ENCODE results near the gene VSTM2L.
A peak's percentile ranks its signal among the peaks of the same experiment; 100 is the strongest.

The VSTM2L gene

GRCh38 chr20:37922016-37922415 is 19.1 kb downstream of the VSTM2L start:
- peak; percentile 71 for DNase-seq (ENCODE audit: low spot score)
- TF ChIP-seq CTCF (IDR thresholded peaks at IDR 0.05; ENCODE audit: borderline replicate concordance, control extremely low read depth, extremely low read depth, insufficient read depth, missing control alignments), result no peak
- in situ Hi-C loops (cut with MboI; ENCODE audit: low sequenced_read_pairs, unreplicated experiment), result loop anchor here (25.0 kb wide), 1 partner anchor 290 kb away; no protein-coding TSS in a partner anchor

- DNase-seq (ENCODE audit: low spot score), result no peak
- TF ChIP-seq CTCF (IDR thresholded peaks at IDR 0.05; ENCODE audit: borderline replicate concordance, control extremely low read depth, extremely low read depth, insufficient read depth, missing control alignments), result no peak
- in situ Hi-C loops (cut with MboI; ENCODE audit: low sequenced_read_pairs, unreplicated experiment), result no loop called here
Observed at GRCh38 chr20:37925265-37926165, 22.6 kb downstream of the VSTM2L start.

GRCh38 chr20:37926612-37927011 is 23.7 kb downstream of the VSTM2L start:
- no peak for DNase-seq (ENCODE audit: low spot score)
- TF ChIP-seq CTCF (IDR thresholded peaks at IDR 0.05; ENCODE audit: borderline replicate concordance, control extremely low read depth, extremely low read depth, insufficient read depth, missing control alignments), result no peak
- in situ Hi-C loops (cut with MboI; ENCODE audit: low sequenced_read_pairs, unreplicated experiment), result no loop called here

- in situ Hi-C loops (cut with MboI; ENCODE audit: low sequenced_read_pairs, unreplicated experiment), result no loop called here
- no peak for TF ChIP-seq CTCF (IDR thresholded peaks at IDR 0.05; ENCODE audit: borderline replicate concordance, control extremely low read depth, extremely low read depth, insufficient read depth, missing control alignments)
- DNase-seq (ENCODE audit: low spot score), result no peak
Observed at GRCh38 chr20:37927410-37928095, 24.6 kb downstream of the VSTM2L start.

GRCh38 chr20:37928996-37929682 is 26.2 kb downstream of the VSTM2L start:
- in situ Hi-C loops (cut with MboI; ENCODE audit: low sequenced_read_pairs, unreplicated experiment), result no loop called here
- no peak for TF ChIP-seq CTCF (IDR thresholded peaks at IDR 0.05; ENCODE audit: borderline replicate concordance, control extremely low read depth, extremely low read depth, insufficient read depth, missing control alignments)
- DNase-seq (ENCODE audit: low spot score), result no peak

GRCh38 chr20:37929683-37930014 is 26.7 kb downstream of the VSTM2L start:
- no peak for TF ChIP-seq CTCF (IDR thresholded peaks at IDR 0.05; ENCODE audit: borderline replicate concordance, control extremely low read depth, extremely low read depth, insufficient read depth, missing control alignments)
- DNase-seq (ENCODE audit: low spot score), result no peak

More at GRCh38 chr20:37929683-37930014, 26.7 kb downstream of the VSTM2L start:
- in situ Hi-C loops (cut with MboI; ENCODE audit: low sequenced_read_pairs, unreplicated experiment), result no loop called here

Measured in GM13976 (cell line).